Hepatocyte (in vitro differentiated cells): ENCODE measurements around the gene PIK3C2G. TPM values are rescaled to one million over a fixed set of nuclear protein-coding genes. Genes with fewer than 3 reads are reported as not detected.

Source experiments
- DNase-seq: peaks from one replicate; pipeline ENCODE4 v3.0.0-alpha.2; 2016; ENCODE audit warnings: low spot score
- H2AFZ ChIP-seq: fragments of 200-600 bp; sonication (generic); 2 replicates; pipeline ENCODE4 v1.6.0; 2016; ENCODE audit warnings: antibody characterized with exemption, mild to moderate bottlenecking
- H3K27ac ChIP-seq: fragments of 200-600 bp; sonication (generic); 2 replicates; pipeline ENCODE4 v1.5.1; 2016; ENCODE audit warnings: mild to moderate bottlenecking
- H3K27me3 ChIP-seq: fragments of 200-600 bp; sonication (generic); 2 replicates; pipeline ENCODE4 v1.6.1; 2016
- H3K36me3 ChIP-seq: fragments of 200-600 bp; sonication (generic); replicated peaks from 2 replicates; pipeline ENCODE4 v1.5.1; 2016; ENCODE audit warnings: low read depth; ENCODE audit not compliant: insufficient read depth
- H3K4me1 ChIP-seq: fragments of 200-600 bp; sonication (generic); 2 replicates; pipeline ENCODE4 v1.5.1; 2016; ENCODE audit warnings: mild to moderate bottlenecking, moderate library complexity; ENCODE audit not compliant: insufficient read depth
- H3K4me2 ChIP-seq: fragments of 200-600 bp; sonication (generic); 2 replicates; pipeline ENCODE4 v1.6.0; 2016
- H3K4me3 ChIP-seq: fragments of 200-600 bp; sonication (generic); 2 replicates; pipeline ENCODE4 v1.5.1; 2016; ENCODE audit warnings: mild to moderate bottlenecking
- H3K79me2 ChIP-seq: fragments of 200-600 bp; sonication (generic); 2 replicates; pipeline ENCODE4 v1.6.0; 2017; ENCODE audit warnings: mild to moderate bottlenecking
- H3K9me2 ChIP-seq: fragments of 200-600 bp; sonication (generic); replicated peaks from 2 replicates; pipeline ENCODE4 v1.6.0; 2017; ENCODE audit warnings: mild to moderate bottlenecking; ENCODE audit not compliant: insufficient read depth
- H3K9me3 ChIP-seq: fragments of 200-600 bp; sonication (generic); 2 replicates; pipeline ENCODE4 v1.5.1; 2016; ENCODE audit warnings: low read depth, mild to moderate bottlenecking
- H4K20me1 ChIP-seq: fragments of 200-600 bp; sonication (generic); 2 replicates; pipeline ENCODE4 v1.6.0; 2016; ENCODE audit warnings: mild to moderate bottlenecking; ENCODE audit not compliant: insufficient read depth, poor library complexity, severe bottlenecking
- CTCF ChIP-seq: fragments of 200-600 bp; sonication (generic); IDR thresholded peaks from 2 replicates; pipeline ENCODE4 v1.5.1; 2016; ENCODE audit warnings: antibody characterized with exemption, mild to moderate bottlenecking; ENCODE audit not compliant: poor library complexity
- EZH2 ChIP-seq: fragments of 200-600 bp; sonication (generic); IDR thresholded peaks from 2 replicates; pipeline ENCODE4 v1.6.1; 2016; ENCODE audit warnings: antibody characterized with exemption, mild to moderate bottlenecking, borderline replicate concordance
- EZH2phosphoT487 ChIP-seq: fragments of 200-600 bp; sonication (generic); IDR thresholded peaks from one replicate; pipeline ENCODE4 v1.6.1; 2018; ENCODE audit warnings: antibody characterized with exemption, mild to moderate bottlenecking, low read depth, moderate library complexity; ENCODE audit not compliant: unreplicated experiment, severe bottlenecking
- WGBS: methylation state at CpG from one replicate; pipeline ENCODE4 v1.1.6; 2016; ENCODE audit warnings: low lambda C conversion rate; ENCODE audit errors: missing lambda C conversion rate; 5-methylcytosine and 5-hydroxymethylcytosine counted together
- polyA plus RNA-seq: library from polyadenylated mRNA; unstranded; fragments of >200 nt; fragmentation: Nextera tagmentation; extraction: Ambion mirVana; gene quantifications from 2 replicates; pipeline ENCODE4 v1.2.1, GENCODE V29; 2016
- total RNA-seq: library from RNA; depleted of rRNA; stranded (reverse); fragments of >200 nt; gene quantifications from 2 replicates; pipeline ENCODE4 v1.2.3, GENCODE V29; 2014

The PIK3C2G gene
- total and polyA plus RNA-seq, 2 experiments from 2014 or later, result 3.5 to 6.7 TPM

- 94% methylated on average over 1 of the region's 1 CpG for WGBS
- no peaks in the 10 kb centered on the region for H3K27me3 ChIP-seq
- H3K4me1 ChIP-seq, result no peaks in the 10 kb centered on the region
- H2AFZ ChIP-seq, result no peak overlapping the region
- no peaks in the 10 kb centered on the region for H3K9me2 ChIP-seq
- H3K4me3 ChIP-seq, result no peak overlapping the region
- no peak for DNase-seq
- no peaks in the 10 kb centered on the region for H3K79me2 ChIP-seq
- TF ChIP-seq EZH2phosphoT487, result no peak
- TF ChIP-seq CTCF, result no peak
- TF ChIP-seq EZH2, result no peak
- no peak overlapping the region for H3K27ac ChIP-seq
- no peaks in the 10 kb centered on the region for H3K9me3 ChIP-seq
- no peaks in the 10 kb centered on the region for H3K36me3 ChIP-seq
- no peak overlapping the region for H3K4me2 ChIP-seq
- H4K20me1 ChIP-seq, result no peaks in the 10 kb centered on the region
These were observed 150.1 kb downstream of the PIK3C2G start for GRCh38 chr12:18411453-18411852.

- Histone ChIP-seq H3K4me2 (no peak overlapping the region), H3K9me3 (no peaks in the 10 kb centered on the region), H2AFZ (no peak overlapping the region), H3K27ac (no peak overlapping the region), H4K20me1 (no peaks in the 10 kb centered on the region), H3K79me2 (no peaks in the 10 kb centered on the region), H3K4me3 (no peak overlapping the region), H3K27me3 (no peaks in the 10 kb centered on the region), H3K9me2 (no peaks in the 10 kb centered on the region), H3K4me1 (no peaks in the 10 kb centered on the region), H3K36me3 (no peaks in the 10 kb centered on the region)
- WGBS, result 88% methylated on average over 2 of the region's 2 CpGs
- TF ChIP-seq EZH2 (no peak), CTCF (no peak), EZH2phosphoT487 (no peak)
- no peak for DNase-seq
These were observed 153.4 kb downstream of the PIK3C2G start for GRCh38 chr12:18414671-18415070.

DNA sequence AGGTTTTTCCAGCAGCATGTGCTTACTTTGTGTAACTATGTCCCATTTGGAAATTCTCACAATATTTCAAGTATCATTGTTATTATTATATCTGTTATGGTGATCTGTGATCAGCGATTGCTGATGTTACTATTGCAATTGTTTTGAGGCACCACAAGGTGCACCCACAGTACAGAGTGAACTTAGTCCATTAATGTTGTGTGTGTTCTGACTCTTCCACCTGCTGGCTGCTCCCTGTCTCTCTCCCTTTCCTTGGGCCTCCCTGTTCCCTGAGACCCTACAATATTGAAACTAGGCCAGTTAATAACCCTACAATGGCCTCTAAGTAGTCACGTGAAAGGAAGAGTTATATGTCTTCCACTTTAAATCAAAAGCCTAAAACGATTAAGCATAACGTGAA lies 153.9 kb downstream of the PIK3C2G start:
- no peak overlapping the region for H3K27ac ChIP-seq
- DNase-seq, result no peak
- no peak overlapping the region for H2AFZ ChIP-seq
- H3K27me3 ChIP-seq, result no peaks in the 10 kb centered on the region
- TF ChIP-seq EZH2phosphoT487, result no peak
- no peak for TF ChIP-seq CTCF
- no peak for TF ChIP-seq EZH2
- H3K4me2 ChIP-seq, result no peak overlapping the region
- H3K9me2 ChIP-seq, result no peaks in the 10 kb centered on the region
- H4K20me1 ChIP-seq, result no peaks in the 10 kb centered on the region
- H3K4me1 ChIP-seq, result no peaks in the 10 kb centered on the region
- no peak overlapping the region for H3K4me3 ChIP-seq
- H3K36me3 ChIP-seq, result no peaks in the 10 kb centered on the region
- 90% methylated on average over 4 of the region's 4 CpGs for WGBS
- H3K9me3 ChIP-seq, result no peaks in the 10 kb centered on the region
- no peaks in the 10 kb centered on the region for H3K79me2 ChIP-seq

- no peaks in the 10 kb centered on the region for H3K79me2 ChIP-seq
- no peak overlapping the region for H3K27ac ChIP-seq
- H4K20me1 ChIP-seq, result no peaks in the 10 kb centered on the region
- TF ChIP-seq CTCF, result no peak
- no peak for TF ChIP-seq EZH2
- no peak for TF ChIP-seq EZH2phosphoT487
- no peaks in the 10 kb centered on the region for H3K27me3 ChIP-seq
- DNase-seq, result no peak
- no peaks in the 10 kb centered on the region for H3K9me3 ChIP-seq
- no peak overlapping the region for H3K4me3 ChIP-seq
- H2AFZ ChIP-seq, result no peak overlapping the region
- H3K9me2 ChIP-seq, result no peaks in the 10 kb centered on the region
- no peak overlapping the region for H3K4me2 ChIP-seq
- no peaks in the 10 kb centered on the region for H3K36me3 ChIP-seq
- WGBS, result 97% methylated on average over 2 of the region's 2 CpGs
- no peaks in the 10 kb centered on the region for H3K4me1 ChIP-seq
These were observed 155.1 kb downstream of the PIK3C2G start for GRCh38 chr12:18416412-18416811.
